Midbrain (tissue), 1 donor: ENCODE results near the gene SETMAR.
"Not testable (repeated sequence)": the region's sequence is repeated elsewhere in the genome, so short reads cannot be mapped to it uniquely, and the experiment has no call there.

Experiments
- DNase-seq: peaks from one replicate; lab custom pipeline; 2025; lab: John Stamatoyannopoulos, UW

The SETMAR gene

DNA sequence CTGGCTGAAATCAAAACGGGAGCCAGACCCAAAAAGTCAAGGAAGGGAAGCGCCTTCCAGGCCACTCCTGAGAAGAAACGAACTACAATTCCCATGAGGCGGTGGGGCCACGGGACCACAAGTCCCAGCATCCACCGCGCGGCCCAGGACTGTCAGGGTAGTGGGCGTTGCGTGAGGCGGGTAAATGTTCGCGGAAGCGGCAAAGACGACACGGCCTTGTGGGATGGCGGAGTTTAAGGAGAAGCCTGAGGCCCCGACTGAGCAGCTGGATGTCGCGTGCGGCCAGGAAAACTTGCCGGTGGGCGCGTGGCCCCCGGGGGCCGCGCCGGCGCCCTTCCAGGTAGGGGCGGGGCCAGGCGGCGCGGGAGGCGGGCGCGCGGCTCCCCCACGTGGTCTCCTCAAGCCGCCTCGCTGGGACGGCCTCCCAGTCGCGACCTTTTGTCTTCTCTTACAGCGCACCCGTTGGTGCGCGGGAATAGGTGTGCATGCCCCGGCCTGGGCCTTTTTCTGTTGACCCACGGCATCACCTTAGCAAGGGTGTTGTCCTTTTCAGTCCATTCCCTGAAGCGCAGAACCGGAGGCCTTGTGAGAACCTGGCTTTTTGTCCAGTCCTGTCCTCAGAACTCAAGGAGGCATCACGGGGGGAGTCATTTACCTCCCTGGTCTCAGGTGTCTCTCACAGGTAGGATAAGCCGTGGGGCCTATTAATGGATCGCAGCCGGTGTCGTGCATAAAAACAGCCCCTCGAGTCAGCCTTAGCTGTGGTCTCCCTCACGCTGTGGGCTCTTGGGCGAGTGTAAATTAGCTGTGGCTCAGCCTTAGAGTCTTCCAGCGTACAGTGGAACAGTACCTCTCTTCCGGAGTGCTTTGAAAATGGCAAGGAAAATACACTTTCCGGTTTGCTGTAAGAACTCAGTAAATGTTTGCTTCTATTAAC, at the start of gene SETMAR:
TSS of gene SETMAR (plus strand) at position 183 of the 937 bp plus-strand sequence. CDS start at position 185, 2 bp downstream.
- DNase-seq, result peak; percentile 92

DNA sequence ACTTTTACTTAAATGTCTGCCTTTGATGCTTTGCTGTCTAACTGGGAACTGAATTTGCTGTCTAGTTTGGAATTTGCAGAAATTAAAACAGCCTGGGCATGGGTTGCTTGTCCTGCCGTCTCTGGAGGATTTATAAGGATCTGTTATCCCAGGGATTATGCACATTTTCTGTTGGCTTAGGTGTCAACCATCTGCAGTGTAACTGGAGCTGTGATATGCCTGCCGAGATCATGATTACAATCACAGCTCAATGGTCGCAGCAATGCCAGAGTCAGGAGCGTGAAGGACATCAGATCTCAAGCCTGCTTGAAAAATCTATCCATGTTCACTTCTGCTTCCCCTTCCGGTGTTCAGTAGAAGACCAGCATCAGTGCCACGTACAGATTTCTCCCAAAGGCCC, 41.8 kb upstream of the SETMAR start:
- DNase-seq, result no peak

DNA sequence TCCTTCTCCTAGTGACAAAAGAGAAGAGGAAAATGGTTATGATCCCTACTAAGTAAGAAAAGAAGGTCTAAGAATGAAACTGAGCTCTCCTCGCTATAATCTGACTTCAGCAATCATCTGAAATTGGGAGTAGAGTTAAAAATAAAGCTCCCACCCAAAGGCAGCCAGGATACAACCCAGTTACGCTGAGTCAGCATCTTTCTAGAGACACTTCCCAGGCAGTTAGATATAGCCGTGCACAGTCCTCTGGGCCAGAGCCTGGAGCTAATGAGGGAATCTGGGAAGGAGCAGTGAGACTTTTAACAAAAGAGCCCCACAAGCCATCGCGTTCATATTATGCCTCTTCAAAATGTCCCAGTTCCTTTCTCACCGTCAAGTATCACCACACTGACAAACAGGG, 39.1 kb upstream of the SETMAR start:
- no peak for DNase-seq

DNA sequence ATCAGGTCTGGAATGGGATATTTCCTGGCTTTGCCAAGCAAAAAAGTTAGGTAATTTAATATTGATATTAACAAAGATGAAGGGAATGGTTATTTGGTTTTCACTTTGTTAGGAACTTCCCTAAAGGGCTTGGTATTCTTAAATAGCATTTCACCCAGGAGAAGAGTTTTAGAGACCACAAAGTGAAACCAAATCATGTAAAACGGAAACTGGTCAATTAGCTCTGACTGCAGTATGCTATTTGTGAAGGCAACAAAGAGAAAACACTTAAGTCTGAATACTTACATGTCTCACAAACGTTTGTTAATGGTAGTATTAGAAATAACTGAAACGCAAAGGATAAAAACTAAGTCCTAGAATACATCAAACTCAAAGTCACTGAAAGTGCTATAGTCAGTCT, 32.4 kb upstream of the SETMAR start:
- no peak for DNase-seq

DNA sequence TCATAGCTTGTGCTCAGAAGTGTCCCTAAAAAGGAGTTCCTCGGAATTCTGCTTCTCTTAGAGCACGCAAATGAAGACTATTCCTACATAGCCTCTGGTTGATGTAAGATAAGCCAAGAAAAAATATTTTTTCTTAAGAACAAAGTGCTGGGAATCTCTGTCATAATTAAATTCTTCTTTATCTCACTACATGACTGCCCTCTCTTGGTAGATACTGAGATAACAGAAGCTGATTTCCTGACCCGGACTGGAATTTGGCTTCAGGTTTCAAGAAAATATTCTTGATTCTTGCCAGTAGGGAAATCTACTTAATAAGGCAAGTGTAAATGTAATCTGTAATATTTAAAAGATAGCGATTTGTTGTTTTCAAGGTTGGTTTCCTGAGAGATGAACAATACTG, 31.3 kb upstream of the SETMAR start:
- DNase-seq, result peak; percentile 53

DNA sequence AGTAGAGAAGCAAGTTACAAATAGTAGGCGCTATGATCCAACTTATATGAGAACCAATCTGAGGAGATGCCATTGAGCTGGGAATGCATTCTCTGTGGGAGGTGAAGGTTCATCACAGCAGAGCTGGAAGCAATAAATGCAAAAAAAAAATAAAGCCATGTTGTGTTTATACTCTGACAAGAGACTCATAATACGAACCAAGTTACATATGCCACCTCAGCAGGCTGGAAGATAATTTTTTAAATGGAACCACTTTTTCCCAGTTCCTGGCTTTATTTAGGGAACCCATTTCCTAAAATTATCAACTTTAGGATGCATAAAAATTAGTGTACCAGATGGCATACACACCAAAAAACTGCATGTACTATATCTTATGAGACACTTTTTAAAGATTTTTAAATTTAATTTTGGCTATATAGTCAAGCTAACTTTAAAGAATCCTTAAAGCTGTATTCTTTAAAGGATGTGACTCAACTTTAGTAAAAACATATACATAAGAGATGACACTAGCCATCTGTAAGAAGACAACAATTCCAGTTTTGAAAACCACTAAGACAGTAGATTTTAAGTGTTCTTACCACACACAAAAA, 23.6 kb upstream of the SETMAR start:
- DNase-seq, result no peak

DNA sequence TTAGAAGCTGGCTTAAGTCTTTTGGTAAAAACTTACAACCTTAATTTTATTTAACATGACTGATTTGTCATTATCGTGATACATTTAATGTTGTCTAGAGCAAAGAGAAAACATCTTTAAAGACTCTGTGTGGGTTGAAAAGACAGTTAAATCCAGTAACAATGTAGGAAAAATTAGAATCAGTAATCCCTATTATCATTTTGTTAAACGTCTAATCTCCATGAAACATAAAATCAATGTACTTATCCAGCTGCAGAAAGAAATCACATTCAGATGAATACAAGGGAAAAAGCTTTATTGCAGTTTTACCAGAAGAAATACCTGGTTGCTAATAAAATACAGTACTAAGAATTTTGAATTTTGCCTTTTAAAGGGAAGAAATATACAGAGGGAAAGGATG, 21.2 kb upstream of the SETMAR start:
- DNase-seq, result no peak

DNA sequence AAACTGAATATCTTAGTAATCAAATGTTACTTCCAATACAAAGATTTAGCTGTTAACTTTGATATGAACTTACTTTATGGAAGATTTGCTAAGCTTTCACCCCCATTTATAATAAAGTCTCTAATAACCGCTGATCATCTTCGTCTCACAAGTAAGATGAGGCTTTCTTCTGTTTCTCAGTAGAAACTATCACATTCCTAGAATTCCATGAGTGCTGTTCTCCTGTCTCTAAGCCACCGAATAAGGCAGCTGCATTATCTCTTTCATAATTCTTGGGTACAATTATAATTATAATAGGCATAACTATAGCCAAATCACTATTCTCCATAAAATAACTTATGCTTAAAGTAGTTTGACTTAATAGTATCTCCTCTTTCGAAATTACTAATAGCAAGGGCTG, 18.3 kb upstream of the SETMAR start:
- no peak for DNase-seq

DNA sequence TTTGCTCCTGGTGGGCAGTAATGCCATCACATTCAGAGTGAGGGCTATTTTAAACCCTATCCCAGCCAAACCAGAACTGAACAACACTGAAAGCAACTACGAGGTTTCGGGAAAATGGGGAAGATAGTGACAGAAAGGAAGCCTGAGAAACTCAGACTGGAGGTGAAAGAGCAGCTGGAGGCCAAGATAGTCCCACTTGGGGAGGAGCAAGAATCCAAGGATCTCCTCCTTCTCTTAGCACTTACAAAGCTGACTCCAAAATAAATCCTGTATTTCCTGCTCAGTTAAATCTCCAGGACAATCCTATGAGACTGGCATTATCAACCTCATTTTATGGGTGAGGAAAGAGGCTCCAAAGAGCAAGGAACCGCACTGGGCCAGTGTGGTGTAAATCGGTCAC, 14.1 kb upstream of the SETMAR start:
- DNase-seq, result no peak

DNA sequence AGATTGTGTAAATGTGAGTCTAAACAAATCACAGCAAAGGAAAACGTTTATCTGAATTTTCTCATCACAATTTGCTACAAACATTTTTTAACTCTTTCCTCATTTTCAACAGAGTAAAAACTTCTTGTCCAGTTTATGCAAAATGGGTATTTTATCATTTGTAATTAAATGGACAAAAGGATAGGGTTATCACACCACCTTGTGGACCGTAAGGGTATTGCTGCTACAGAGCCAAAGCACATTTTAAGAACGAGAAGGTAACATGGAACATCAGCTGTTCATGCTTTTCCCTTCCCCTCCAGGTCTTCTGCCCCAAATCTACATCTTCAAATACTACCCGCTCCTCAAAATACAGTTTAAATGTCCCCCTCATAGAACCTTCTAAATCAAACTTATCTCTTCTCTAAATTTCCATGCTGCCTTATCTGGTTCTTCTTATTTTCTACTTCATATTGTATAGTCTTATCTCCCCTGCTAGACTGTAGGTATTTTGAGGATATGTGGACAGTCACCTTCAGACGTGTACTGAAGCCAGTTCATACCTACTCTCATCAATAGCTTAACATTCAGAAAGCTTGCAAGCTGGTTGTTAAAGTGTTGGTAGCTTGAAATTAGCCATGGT, 12.8 kb upstream of the SETMAR start:
- peak; percentile 27 for DNase-seq

DNA sequence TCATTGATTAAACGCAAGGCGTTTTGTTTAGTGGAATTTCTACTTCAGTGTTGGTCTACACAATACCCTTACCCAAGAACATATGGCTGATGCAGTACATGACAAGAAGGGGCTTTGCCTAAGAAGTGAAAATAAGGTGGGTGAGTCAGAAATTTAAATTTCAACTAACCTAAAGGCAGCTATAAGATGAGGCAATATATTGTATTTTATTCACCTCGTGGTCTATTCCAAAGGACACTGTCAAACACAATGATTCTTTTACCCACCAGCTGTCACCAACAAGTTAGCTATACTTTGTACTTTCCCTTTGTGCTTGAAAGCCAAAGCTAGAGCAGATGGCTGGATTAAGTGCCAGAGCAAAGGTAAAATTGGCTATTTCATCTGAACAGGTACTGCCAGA, 10.9 kb upstream of the SETMAR start:
- no peak for DNase-seq

DNA sequence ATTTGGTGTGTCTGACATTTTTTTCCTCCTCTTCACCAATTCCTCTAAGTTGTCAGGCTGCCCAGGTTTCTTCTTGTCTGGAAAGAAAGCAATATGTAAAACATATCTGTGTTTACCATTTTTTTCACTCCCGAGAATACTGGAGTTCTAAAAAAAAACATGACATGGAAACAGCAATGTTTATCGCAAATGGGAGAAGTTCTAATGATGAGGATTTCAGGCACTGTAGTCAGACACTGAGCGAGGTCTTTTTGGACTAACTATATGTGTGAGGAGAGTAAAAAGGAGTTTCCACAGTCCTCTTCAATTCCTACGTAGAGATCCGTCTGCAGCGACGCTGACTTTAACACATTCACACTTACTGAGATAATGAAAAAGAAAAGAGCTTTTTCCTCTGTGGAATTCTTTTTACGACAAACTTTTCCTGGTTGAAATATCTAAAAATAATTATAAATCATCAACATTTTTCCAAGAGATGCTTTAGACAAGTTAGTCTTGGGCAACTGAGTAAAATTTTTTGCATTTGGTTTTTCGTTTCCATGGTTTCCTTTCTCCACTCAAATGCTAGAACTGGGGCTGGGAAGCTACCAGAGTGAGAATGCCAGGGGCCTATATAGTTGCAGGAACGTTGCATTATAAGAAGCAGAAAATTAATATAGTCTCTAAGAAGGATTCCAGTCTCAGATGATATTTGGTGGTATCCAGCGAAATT, 8.4 kb upstream of the SETMAR start:
- no peak for DNase-seq

DNA sequence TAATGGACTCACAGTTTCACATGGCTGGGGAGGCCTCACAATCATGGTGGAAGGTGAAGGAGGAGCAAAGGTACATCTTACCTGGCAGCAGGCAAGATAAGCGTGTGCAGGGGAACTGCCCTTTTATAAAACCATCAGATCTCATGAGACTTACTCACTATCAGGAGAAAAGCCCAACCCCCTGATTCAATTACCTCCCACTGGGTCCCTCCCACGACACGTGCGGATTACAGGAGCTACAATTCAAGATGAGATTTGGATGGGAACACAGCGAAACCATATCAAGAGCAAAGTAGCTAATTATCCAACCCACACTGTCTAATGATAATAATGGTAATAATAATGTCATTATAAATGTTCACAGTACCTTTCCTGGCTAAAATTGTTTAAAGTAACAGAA, 6.7 kb upstream of the SETMAR start:
- DNase-seq, result not testable (repeated sequence)

DNA sequence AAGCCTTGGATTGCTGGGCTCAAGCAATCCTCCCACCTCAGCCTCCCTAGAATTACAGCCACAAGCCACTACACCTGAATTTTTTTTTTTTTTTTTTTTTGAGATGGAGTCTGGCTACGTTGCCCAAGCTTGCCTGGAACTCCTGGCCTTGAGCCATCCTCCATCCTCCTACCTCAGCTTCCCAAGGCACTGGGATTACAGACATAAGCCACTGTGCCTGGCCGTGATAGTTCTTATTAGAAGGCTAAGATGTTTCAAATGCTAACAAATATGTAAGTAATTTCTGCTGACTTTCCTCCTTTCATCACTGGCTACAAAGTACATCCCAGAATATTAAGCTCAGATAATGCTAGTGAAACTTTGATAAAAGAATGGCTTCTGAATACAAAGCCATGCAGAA, 5.7 kb upstream of the SETMAR start:
- no peak for DNase-seq

DNA sequence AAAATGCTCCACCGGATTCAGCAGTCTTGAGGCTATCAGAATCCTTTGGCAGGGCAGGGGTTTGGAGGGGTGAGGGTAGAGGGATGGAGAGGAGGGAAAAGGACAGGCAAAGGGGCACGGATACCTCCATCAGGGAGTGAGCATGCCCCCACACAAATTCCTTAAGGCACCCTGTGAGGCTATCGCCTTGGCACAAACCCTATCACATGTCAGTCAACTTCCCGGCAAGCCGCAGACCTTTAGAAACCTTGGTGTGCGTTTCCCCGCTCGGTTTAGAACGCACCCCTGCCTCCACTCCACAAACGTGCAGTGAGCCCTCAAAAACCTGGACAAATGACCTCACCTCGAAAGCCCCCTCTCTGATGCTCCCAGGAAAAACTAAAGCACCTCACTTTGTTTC, 422 bp upstream of the SETMAR start:
- DNase-seq, result no peak

DNA sequence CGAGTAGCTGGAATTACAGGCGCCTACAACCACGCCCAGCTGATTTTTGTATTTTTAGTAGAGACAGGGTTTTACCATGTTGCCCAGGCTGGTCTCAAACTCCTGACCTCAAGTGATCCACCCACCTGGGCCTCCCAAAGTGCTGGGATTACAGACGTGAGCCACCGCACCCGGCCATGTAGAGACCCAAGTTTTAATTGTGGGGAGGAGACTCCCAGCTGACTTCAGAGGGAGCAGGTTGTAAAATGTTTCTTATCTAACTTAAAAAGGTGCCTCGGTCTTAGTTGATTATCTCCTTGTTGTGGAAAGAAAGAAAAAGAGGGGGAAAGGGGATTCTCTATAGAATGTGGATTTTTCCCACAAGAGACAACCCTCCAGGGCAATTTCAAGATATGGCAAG, 2.0 kb downstream of the SETMAR start:
- DNase-seq, result not testable (repeated sequence)

DNA sequence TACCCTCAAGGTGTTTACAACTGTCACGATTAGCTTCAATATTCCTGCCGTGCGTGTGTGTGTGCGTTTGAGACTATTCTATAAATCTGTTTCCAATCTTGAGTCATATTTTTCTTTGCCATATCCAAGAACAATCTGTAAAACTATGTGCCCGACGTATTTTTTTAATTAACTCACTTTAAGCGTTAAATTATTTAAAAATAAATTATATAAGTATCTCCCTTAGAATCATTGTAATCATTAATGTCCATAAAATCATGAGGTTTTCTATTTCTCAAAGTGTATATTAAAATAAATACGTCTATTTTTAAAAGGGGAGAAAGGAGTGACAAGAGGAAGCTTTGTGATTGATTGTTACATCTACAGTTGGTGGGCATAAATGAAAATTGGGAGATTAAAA, 2.9 kb downstream of the SETMAR start:
- DNase-seq, result no peak

DNA sequence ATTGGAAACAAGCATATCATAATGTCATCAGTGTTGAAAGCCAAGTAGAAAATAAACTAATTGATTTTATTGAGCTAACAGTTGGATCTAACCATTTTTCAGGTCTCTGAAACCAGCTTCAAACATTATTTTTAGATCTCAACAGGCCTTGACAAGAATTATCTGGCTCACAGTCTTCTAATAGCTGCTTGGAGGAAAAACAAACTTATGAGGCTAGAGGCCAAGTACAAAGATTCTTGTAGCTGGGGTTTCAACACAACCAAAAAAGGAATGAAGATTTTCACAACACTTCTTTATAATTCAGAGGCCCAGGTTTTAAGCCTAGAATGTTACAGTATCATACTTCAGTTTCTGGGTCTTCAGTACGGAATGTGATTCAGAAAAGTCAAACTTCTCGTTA, 3.7 kb downstream of the SETMAR start:
- peak; percentile 27 for DNase-seq

DNA sequence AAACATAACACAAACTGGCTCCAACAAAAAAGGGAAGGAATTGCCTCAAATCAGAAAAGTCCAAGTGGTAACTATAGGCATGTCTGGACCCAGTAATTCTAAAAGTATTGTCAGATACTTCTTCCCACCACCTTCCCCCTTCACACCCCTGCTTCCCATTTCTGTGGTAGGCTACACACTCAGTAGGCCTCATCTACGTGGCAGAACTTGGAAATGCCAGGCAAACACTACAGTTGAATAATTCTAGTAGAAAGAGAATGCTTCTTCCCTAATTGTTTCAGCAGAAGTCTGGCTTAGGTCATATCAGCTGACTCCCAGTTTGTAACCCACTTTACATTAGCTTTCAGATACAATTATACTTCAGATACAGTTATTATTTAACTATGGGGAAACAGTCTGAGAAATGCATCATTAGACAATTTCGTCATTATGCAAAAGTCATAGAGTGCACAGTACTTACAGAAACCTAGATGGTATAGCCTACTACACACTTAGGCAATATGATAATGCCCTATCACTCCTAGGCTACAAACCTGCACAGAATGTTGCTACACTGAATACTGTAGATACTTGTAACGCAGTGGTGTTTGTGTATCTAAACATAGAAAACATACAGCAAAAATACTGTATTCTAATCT, 6.4 kb downstream of the SETMAR start:
- DNase-seq, result no peak

DNA sequence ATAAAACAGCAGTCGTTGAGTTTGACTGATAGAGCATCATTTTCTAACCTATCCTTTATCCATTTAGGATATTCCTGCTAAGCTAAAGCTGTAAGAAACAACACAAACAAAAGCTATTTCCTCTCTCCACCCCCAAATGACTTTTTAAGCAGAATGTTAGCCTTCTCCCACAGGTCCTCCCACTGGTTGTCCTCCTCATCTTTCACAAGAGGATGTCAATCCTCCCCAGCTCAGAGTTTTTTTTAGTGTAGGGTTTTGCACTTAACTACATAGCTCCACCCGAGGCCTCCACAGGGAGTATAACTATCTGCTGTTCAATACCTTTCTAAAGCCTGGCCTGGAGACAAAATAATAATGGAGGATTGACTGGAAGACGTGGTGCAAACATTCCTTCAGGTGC, 7.8 kb downstream of the SETMAR start:
- no peak for DNase-seq

DNA sequence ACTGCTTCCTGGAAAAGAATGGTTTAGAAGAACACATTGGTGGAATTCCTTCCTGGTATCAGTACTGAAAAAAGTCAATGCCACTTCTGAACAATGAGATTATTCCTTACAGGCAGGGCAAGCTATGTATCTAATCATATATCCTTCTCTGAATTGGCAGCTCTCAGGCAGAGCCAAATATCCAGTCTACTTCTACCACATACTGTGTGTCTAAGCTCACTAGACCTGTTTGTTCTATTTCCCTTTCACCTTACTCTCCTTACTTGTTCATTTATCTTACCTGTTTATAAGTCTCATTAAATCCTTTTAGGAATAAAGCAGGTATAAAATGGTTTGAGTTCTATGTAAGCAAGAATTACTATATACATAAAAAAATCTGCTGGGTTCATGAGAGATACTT, 8.3 kb downstream of the SETMAR start:
- DNase-seq, result no peak
